GM18858 (cell line): ENCODE data around the gene NDOR1.
"Not testable (repeated sequence)": the region's sequence is repeated elsewhere in the genome, so short reads cannot be mapped to it uniquely, and the experiment has no call there.

Experiments
- ATAC-seq: cut with Tn5 transposase; IDR thresholded peaks from one replicate; pipeline ENCODE4 v1.9.1; 2021; ENCODE audit not compliant: unreplicated experiment

NDOR1 gene

DNA sequence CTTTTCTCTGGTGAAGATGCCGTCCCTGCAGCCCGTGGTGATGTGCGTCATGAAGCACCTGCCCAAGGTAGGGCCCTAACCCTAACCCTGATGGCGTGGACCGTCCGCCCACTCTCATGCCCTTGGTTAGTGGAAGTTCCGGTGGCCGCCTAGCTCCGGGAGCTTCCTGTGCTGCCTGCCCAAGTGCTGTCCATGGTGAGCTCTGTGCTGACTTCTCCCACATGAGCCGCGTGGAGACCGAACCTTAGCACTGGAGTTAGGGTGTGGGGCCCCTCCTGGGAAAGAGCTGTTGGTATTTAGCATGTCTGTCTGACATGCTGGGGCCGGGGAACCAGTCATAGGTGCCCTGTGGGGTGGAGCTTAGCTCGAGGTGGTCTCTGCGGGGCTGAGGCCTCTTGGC is 50.9 kb downstream of the NDOR1 start:
- no peak for ATAC-seq

GRCh38 chr9:137256856-137257255 is 51.4 kb downstream of the NDOR1 start:
- no peak for ATAC-seq

DNA sequence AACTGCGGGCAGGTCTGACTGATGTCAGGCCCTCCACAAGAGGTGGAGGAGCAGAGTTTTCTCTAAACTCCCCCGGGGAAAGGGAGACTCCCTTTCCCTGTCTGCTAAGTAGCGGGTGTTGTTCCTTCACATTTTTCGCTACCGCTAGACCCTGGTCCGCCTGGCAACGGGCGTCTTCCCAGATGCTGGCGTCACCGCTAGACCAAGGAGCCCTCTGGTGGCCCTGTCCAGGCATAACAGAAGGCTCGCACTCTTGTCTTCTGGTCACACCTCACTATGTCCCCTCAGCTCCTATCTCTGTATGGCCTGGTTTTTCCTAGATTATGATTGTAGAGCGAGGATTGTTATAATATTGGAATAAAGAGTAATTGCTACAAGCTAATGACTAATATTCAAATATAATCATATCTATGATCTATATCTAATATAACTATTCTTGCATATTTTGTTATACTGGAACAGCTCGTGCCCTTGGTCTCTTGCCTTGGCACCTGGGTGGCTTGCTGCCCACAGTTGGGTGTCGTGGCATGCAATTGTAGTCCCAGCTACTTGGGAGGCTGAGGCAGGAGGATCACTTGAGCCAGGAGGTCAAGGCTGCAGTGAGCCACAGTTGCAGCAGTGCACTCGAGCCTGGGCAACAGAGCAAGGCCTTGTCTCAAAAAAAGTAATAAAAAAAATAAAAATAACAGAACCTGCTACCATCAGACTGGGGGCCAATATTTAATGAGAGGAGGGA is 56.8 kb downstream of the NDOR1 start:
- ATAC-seq, result not testable (repeated sequence)

DNA sequence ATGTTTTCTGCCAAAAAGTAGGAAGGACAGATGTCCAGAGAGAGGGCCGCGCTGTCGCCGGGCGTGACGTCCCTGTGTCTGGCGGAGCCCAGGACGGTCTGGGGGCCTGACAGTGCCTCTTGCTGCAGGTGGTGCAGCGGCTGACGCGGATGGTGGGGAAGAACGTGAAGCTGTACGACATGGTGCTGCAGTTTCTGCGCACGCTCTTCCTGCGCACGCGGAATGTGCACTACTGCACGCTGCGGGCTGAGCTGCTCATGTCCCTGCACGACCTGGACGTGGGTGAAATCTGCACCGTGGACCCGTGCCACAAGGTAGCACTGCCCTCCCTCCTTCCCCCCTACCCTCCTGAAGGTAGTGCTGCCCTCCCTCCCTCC is 57.4 kb downstream of the NDOR1 start:
- ATAC-seq, result no peak

DNA sequence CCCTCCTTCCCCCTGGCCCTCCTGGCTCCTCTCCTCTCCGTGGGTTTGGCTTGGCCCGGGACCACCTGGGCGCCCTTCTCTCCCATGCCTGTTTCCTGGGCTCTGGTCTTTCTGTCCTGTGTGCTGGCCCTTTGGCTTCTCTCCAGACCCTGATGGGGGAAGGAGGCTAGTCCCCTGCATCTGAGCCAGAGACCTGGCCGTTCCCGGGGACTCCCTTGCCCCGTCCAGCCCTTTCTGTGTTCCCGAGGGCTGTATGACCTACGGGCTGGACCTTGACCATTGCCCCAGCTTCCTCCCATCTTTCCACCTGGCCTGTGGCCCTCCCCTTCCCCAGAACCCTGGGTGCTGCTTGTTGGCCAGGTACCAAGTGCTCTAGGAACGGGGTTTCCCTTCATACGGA is 58.0 kb downstream of the NDOR1 start:
- ATAC-seq, result no peak

- no peak for ATAC-seq
Observed at GRCh38 chr9:137264067-137264466, 58.6 kb downstream of the NDOR1 start.

DNA sequence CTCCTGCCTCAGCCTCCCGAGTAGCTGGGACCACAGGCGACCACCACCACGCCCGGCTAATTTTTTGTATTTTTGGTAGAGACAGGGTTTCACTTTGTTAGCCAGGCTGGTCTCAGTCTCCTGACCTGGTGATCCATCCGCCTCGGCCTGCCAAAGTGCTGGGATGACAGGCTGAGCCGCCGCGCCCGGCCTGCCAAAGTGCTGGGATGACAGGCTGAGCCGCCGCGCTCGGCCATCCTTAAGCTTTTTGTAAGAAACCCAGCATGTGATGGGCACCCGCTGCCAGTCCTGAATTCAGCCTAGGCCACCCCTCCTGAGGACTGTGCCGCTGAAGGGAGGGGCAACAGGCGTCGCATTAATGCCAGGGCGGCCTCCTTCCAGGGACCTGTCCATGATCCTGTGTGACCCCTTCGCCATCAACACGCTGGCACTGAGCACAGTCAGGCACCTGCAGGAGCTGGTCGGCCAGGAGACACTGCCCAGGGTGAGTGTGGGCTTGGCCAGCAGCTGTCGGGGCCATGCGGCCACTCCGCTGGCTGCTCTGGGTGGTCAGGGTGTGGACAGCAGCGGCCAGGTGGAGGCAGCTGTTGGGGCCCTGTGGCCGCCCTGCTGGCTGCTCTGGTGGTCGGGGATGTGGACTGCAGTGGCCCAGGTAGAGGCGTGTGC is 60.1 kb downstream of the NDOR1 start:
- ATAC-seq, result no peak

DNA sequence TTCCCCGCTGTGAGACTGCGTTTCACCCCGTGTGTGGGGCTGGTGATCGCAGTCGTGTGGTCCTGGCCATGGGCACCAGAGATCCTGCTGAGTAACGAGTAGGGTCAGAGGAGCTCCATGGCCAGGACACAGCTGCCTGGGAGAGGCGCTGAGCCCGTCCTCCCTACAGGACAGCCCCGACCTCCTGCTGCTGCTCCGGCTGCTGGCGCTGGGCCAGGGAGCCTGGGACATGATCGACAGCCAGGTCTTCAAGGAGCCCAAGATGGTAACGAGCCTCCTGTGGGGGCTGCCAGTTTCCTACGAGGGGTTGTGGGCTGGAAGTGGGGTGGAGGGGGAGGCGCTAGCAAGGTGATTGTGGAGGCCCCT is 60.6 kb downstream of the NDOR1 start:
- no peak for ATAC-seq
